Endothelial cell of umbilical vein (primary cell): ENCODE data around the gene SNAI3. TPM values are rescaled to one million over a fixed set of nuclear protein-coding genes. Genes with fewer than 3 reads are reported as not detected.

Experiments used
- BruUV-seq: library from RNA; stranded (reverse); fragments of 400-500 nt; replicated peaks from 2 replicates; lab custom pipeline; 2021; lab: Mats Ljungman, UMichigan
- CTCF ChIA-PET: fragments of 300-600, 350-600 bp; sonication (Branson Sonifier 250); formaldehyde crosslinking; loops from one replicate; lab custom pipeline; 2021; ENCODE audit warnings: antibody characterized with exemption, inconsistent platforms; lab: Charles Lee
- POLR2A ChIA-PET: fragments of 300-600, 350-600 bp; sonication (Branson Sonifier 250); formaldehyde crosslinking; loops from one replicate; lab custom pipeline; 2021; ENCODE audit warnings: antibody characterized with exemption, inconsistent platforms; lab: Charles Lee
- DNase-seq: peaks from one replicate; pipeline ENCODE4 v3.0.0-alpha.2; 2011; ENCODE audit warnings: low read depth, low spot score
- FAIRE-seq: peaks from 2 replicates; lab custom pipeline; 2011; peaks lifted over from hg19 to GRCh38; lab: Jason Lieb, UNC
- H2AFZ ChIP-seq: 2 replicates; pipeline ENCODE4 v1.6.0; 2012; ENCODE audit warnings: low read depth, low read length, control low read depth, inconsistent platforms
- H3K27ac ChIP-seq: 2 replicates; pipeline ENCODE4 v1.5.1; 2011; ENCODE audit warnings: low read depth, mild to moderate bottlenecking, control low read depth, low read length, moderate library complexity; ENCODE audit not compliant: insufficient read depth
- H3K27me3 ChIP-seq, 2 experiments: 2 replicates each; pipeline versions ENCODE4 v1.6.0 to v1.6.1; 2011; ENCODE audit warnings: low read length in 2 of 2, mixed read lengths in 1 of 2; ENCODE audit not compliant: control insufficient read depth in 2 of 2, insufficient read depth in 2 of 2
- H3K36me3 ChIP-seq, 2 experiments: 2 replicates in 1 of 2; 3 replicates in 1 of 2; pipeline ENCODE4 v1.5.1; 2011; ENCODE audit warnings: low read length in 2 of 2, mild to moderate bottlenecking in 1 of 2, moderate library complexity in 1 of 2; ENCODE audit not compliant: control insufficient read depth in 2 of 2, insufficient read depth in 2 of 2; ENCODE audit errors: extremely low read depth in 1 of 2
- H3K4me1 ChIP-seq: 3 replicates; pipeline ENCODE4 v1.5.1; 2011; ENCODE audit warnings: mild to moderate bottlenecking, low read length; ENCODE audit not compliant: control insufficient read depth, insufficient read depth; ENCODE audit errors: extremely low read depth
- H3K4me2 ChIP-seq: 2 replicates; pipeline ENCODE4 v1.6.1; 2011; ENCODE audit warnings: low read length, control low read depth, mixed read lengths; ENCODE audit not compliant: insufficient read depth
- H3K4me3 ChIP-seq, 3 experiments: fragments of 200-600 bp in 1 of 3; sonication (generic), shearing (Covaris generic) in 1 of 3; replicated peaks in 1 of 3; 2 replicates each; pipeline ENCODE4 v1.5.1; 2011 to 2016; ENCODE audit warnings: control low read depth in 3 of 3, low read length in 3 of 3, mild to moderate bottlenecking in 2 of 3, inconsistent platforms in 1 of 3, low read depth in 1 of 3, moderate library complexity in 1 of 3; ENCODE audit not compliant: insufficient read depth in 1 of 3
- H3K79me2 ChIP-seq: 2 replicates; pipeline ENCODE4 v1.6.0; 2012; ENCODE audit warnings: low read length, inconsistent platforms; ENCODE audit not compliant: control insufficient read depth, insufficient read depth
- H3K9ac ChIP-seq: replicated peaks from 2 replicates; pipeline ENCODE3; 2011; ENCODE audit warnings: low read length, control low read depth; ENCODE audit not compliant: insufficient read depth; ENCODE audit errors: extremely low read depth
- H3K9me1 ChIP-seq: replicated peaks from 3 replicates; pipeline ENCODE4 v1.6.0; 2011; ENCODE audit warnings: mild to moderate bottlenecking, low read length; ENCODE audit not compliant: control insufficient read depth, insufficient read depth; ENCODE audit errors: extremely low read depth
- H3K9me3 ChIP-seq: replicated peaks from 2 replicates; pipeline ENCODE4 v1.5.1; 2012; ENCODE audit warnings: low read length, inconsistent platforms; ENCODE audit not compliant: control insufficient read depth, insufficient read depth
- H4K20me1 ChIP-seq: replicated peaks from 2 replicates; pipeline ENCODE3; 2011; ENCODE audit warnings: mild to moderate bottlenecking, low read length; ENCODE audit not compliant: control insufficient read depth, insufficient read depth; ENCODE audit errors: extremely low read depth
- CTCF ChIP-seq, 2 donors: IDR thresholded peaks; 1 replicate in 1 of 2; 2 replicates in 1 of 2; pipeline ENCODE4 v1.5.1; 2011; ENCODE audit warnings: low read length in 2 of 2, mild to moderate bottlenecking in 2 of 2, moderate library complexity in 2 of 2, control low read depth in 1 of 2, inconsistent platforms in 1 of 2, low read depth in 1 of 2; ENCODE audit not compliant: insufficient read depth in 1 of 2; ENCODE audit errors: extremely low read depth in 1 of 2
- EZH2 ChIP-seq: IDR thresholded peaks from 2 replicates; pipeline ENCODE4 v1.6.1; 2012; ENCODE audit warnings: borderline replicate concordance, low read depth, mild to moderate bottlenecking, moderate library complexity, low read length, inconsistent platforms; ENCODE audit not compliant: severe bottlenecking
- FOS ChIP-seq: IDR thresholded peaks from 2 replicates; pipeline ENCODE4 v1.6.1; 2011; ENCODE audit warnings: mild to moderate bottlenecking, low read length, moderate library complexity, borderline replicate concordance; ENCODE audit not compliant: insufficient read depth
- GATA2 ChIP-seq: IDR thresholded peaks from 2 replicates; pipeline ENCODE4 v1.7.0; 2011; ENCODE audit warnings: low read depth, mild to moderate bottlenecking, moderate library complexity, mixed read lengths, low read length; ENCODE audit not compliant: insufficient read length, insufficient read depth
- JUN ChIP-seq: IDR thresholded peaks from 2 replicates; pipeline ENCODE4 v1.6.1; 2011; ENCODE audit warnings: borderline replicate concordance, low read depth; ENCODE audit not compliant: insufficient read length, insufficient read depth
- MAX ChIP-seq: IDR thresholded peaks from 2 replicates; pipeline ENCODE4 v1.6.1; 2011; ENCODE audit not compliant: insufficient read depth, insufficient read length
- MYC ChIP-seq: IDR thresholded peaks from one replicate; pipeline ENCODE4 v1.6.1; 2011; ENCODE audit warnings: mild to moderate bottlenecking, low read depth, low read length
- POLR2A ChIP-seq: IDR thresholded peaks from 2 replicates; pipeline ENCODE4 v1.6.1; 2012; ENCODE audit warnings: low read depth, mild to moderate bottlenecking, control low read depth, low read length
- POLR2AphosphoS5 ChIP-seq: IDR thresholded peaks from 2 replicates; pipeline ENCODE4 v1.6.1; 2012; ENCODE audit warnings: low read depth, mild to moderate bottlenecking, control low read depth, low read length, moderate library complexity; ENCODE audit not compliant: insufficient read depth
- dilution Hi-C: fragments of 300-500 bp; cut with MboI; formaldehyde crosslinking; loops from one replicate; pipeline ENCODE4 v1.15.0; 2019; ENCODE audit warnings: low sequenced_read_pairs; ENCODE audit not compliant: extremely low pct_ligation_motif_present
- intact Hi-C: fragments of 100-400 bp; cut with micrococcal nuclease; formaldehyde crosslinking; loops from one replicate; pipeline ENCODE4 v1.10.0; 2022
- polyA plus RNA-seq, 4 experiments: library from polyadenylated mRNA; depleted of rRNA in 3 of 4; stranded (reverse) in 3 of 4; unstranded in 1 of 4; fragments of >200 nt; gene quantifications; 2 replicates each; pipeline versions ENCODE4 v1.2.1 to v1.2.3, GENCODE V29; 2011 to 2012; ENCODE audit warnings: missing spikeins in 1 of 4
- total RNA-seq: library from RNA; stranded (reverse); gene quantifications from 2 replicates; pipeline ENCODE4 v1.2.3, GENCODE V29; 2021

The SNAI3 gene
- total and polyA plus RNA-seq, 2 donors (not counting 3 experiments of a cell fraction or from before 2014, with no cell fraction given), result 0.30 to 0.31 TPM

GRCh38 chr16:88687676-88688012, 1.3 kb upstream of the SNAI3 start:
- dilution Hi-C loops, result no loop called here
- H3K9ac ChIP-seq, result no peak overlapping the region
- no peaks in the 10 kb centered on the region for H3K4me1 ChIP-seq
- no peaks in the 10 kb centered on the region for H4K20me1 ChIP-seq
- no peaks in the 10 kb centered on the region for H3K9me1 ChIP-seq
- no peaks in the 10 kb centered on the region for H3K79me2 ChIP-seq
- peaks cover 0 to 2% of the 10 kb centered on the region in 2 experiments for H3K27me3 ChIP-seq
- H3K4me2 ChIP-seq, result no peak overlapping the region
- no TSS peak for BruUV-seq
- no peaks in the 10 kb centered on the region for H3K36me3 ChIP-seq
- no peak for TF ChIP-seq MYC
- TF ChIP-seq GATA2, result no peak
- TF ChIP-seq FOS, result no peak
- TF ChIP-seq EZH2, result no peak
- no peak for TF ChIP-seq JUN
- no peak for TF ChIP-seq POLR2A
- no peak for TF ChIP-seq MAX
- TF ChIP-seq CTCF (IDR thresholded peaks at IDR 0.05; ENCODE audit: extremely low read depth in 1 of 2, insufficient read depth in 1 of 2, low read depth in 1 of 2, low read length in 2 of 2), result no peak
- TF ChIP-seq POLR2AphosphoS5, result no peak
- no peak overlapping the region for H3K27ac ChIP-seq
- FAIRE-seq (no peak), DNase-seq (no peak)
- no peaks in the 10 kb centered on the region for H3K9me3 ChIP-seq
- intact Hi-C loops, result loop anchor here (2.0 kb wide), 1 partner anchor 25 kb away; the partner anchor contains the start of gene MVD
- CTCF ChIA-PET, result interaction anchor here (0.7 to 1.3 kb wide), 5 partner anchors 13 to 170 kb away, joined by 3 to 4 read pairs (median 3); partner anchors contain the start of gene TRAPPC2L
- no peak overlapping the region for H2AFZ ChIP-seq
- POLR2A ChIA-PET, result no interaction called here
- H3K4me3 ChIP-seq, result no peak overlapping the region
